Measurements from ENCODE around the gene MYCL. TPM values are rescaled to one million over a fixed set of nuclear protein-coding genes. Genes with fewer than 3 reads are reported as not detected.

The MYCL gene
- total and polyA plus RNA-seq, 2 of the 4 experiments (the other 2 are of a cell fraction): 0.72 to 0.87 TPM

DNA sequence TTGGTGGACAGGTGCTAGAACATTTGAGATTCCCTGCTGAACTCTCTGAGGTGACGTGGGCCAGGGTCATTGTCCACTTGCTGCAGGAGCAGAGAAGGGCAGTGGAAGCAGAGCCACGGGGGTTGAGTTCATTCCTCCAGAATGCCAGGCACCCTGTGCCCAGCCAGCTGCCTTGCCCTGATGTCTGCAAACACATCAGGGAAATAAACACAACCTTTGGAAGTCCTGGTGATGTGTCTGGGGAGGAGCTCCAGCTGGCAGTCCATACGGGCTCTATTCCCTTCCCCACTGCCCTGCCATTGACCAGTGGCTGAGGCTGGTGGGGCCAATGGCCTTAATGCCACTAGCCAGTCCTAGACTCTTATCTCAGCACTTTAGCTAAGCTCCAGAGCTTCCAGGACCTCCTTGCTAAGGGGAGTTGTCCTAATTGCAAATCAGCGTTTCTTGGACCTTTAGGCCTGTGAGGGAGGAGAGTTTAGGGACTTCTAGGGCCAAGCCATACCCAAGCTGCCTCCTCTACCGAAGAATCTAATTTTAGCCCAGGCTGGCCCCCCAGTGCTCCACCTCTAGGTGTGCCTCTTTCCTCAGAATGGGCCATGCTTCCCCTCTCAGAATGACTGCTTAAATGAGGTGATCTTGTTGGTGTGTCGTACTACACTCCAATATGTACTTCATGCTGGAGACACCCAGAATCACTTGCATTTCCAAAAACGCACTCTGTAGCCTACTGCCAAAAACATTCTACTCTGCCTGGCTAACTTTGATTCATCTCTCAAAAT is 27.3 kb upstream of the MYCL start:
- peaks cover 10% of the 10 kb centered on the region; the same call in 1 of the 2 replicates for H3K27me3 ChIP-seq (ENCODE audit: control insufficient read depth, insufficient read depth, low read length)
- H3K56ac ChIP-seq (ENCODE audit: extremely low read depth, insufficient read depth, low read length): no peak overlapping the region
- no peaks in the 10 kb centered on the region for H3K36me3 ChIP-seq (ENCODE audit: control insufficient read depth, insufficient read depth, low read length)
- ATAC-seq (ENCODE audit: low read depth) (peak; percentile 21; the same call in 1 of the 2 replicates), DNase-seq (no peak)
- H3K23ac ChIP-seq (ENCODE audit: low read depth, low read length): no peak overlapping the region
- no peak overlapping the region for H3K14ac ChIP-seq (replicated peaks; ENCODE audit: low read depth, low read length)
- WGBS, 2 experiments (ENCODE audit: extremely low coverage in 2 of 2, insufficient read length in 1 of 2): 37% methylated on average over 2 of the region's 7 CpGs; no CpG with 5 or more reads in 1 of the 2 experiments
- no peak overlapping the region for H2BK5ac ChIP-seq (ENCODE audit: low read depth, low read length, poor library complexity, severe bottlenecking)
- H3K4ac ChIP-seq (ENCODE audit: low read depth, low read length): no peak overlapping the region
- no peaks in the 10 kb centered on the region for H3K9me3 ChIP-seq (ENCODE audit: control insufficient read depth, insufficient read depth, low read length)
- intact Hi-C loops (cut with micrococcal nuclease) (no loop called here), in situ Hi-C loops (cut with MboI; ENCODE audit: low sequenced_read_pairs) (no loop called here), dilution Hi-C loops (cut with HindIII; ENCODE audit: low sequenced_read_pairs, unreplicated experiment) (no loop called here)
- no peak overlapping the region for H2AK5ac ChIP-seq (ENCODE audit: low read depth, low read length)
- no peak overlapping the region for H3K4me3 ChIP-seq (ENCODE audit: insufficient read depth, low read depth, low read length)
- H2BK20ac ChIP-seq (ENCODE audit: low read depth, low read length): no peak overlapping the region
- TF ChIP-seq BHLHE40 (IDR thresholded peaks at IDR 0.05; ENCODE audit: low read depth, low read length) (no peak), POLR2A (IDR thresholded peaks at IDR 0.05; ENCODE audit: low read depth, low read length) (no peak), NFE2L2 (IDR thresholded peaks at IDR 0.05; ENCODE audit: low read depth, low read length) (no peak), MAZ (IDR thresholded peaks at IDR 0.05; ENCODE audit: borderline replicate concordance, low read depth, low read length) (no peak), RCOR1 (IDR thresholded peaks at IDR 0.05; ENCODE audit: insufficient replicate concordance, low read length) (no peak), MAFK (IDR thresholded peaks at IDR 0.05; ENCODE audit: low read depth, low read length) (no peak), FOS (IDR thresholded peaks at IDR 0.05; ENCODE audit: low read depth, low read length) (no peak)
- TF ChIP-seq, protein P1, sequence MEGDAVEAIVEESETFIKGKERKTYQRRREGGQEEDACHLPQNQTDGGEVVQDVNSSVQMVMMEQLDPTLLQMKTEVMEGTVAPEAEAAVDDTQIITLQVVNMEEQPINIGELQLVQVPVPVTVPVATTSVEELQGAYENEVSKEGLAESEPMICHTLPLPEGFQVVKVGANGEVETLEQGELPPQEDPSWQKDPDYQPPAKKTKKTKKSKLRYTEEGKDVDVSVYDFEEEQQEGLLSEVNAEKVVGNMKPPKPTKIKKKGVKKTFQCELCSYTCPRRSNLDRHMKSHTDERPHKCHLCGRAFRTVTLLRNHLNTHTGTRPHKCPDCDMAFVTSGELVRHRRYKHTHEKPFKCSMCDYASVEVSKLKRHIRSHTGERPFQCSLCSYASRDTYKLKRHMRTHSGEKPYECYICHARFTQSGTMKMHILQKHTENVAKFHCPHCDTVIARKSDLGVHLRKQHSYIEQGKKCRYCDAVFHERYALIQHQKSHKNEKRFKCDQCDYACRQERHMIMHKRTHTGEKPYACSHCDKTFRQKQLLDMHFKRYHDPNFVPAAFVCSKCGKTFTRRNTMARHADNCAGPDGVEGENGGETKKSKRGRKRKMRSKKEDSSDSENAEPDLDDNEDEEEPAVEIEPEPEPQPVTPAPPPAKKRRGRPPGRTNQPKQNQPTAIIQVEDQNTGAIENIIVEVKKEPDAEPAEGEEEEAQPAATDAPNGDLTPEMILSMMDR (conservative IDR thresholded peaks at IDR 0.05; ENCODE audit: low read depth, low read length): no peak
- TF ChIP-seq, protein P2, sequence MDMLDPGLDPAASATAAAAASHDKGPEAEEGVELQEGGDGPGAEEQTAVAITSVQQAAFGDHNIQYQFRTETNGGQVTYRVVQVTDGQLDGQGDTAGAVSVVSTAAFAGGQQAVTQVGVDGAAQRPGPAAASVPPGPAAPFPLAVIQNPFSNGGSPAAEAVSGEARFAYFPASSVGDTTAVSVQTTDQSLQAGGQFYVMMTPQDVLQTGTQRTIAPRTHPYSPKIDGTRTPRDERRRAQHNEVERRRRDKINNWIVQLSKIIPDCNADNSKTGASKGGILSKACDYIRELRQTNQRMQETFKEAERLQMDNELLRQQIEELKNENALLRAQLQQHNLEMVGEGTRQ (IDR thresholded peaks at IDR 0.05; ENCODE audit: low read depth, low read length): no peak
- H3K4me2 ChIP-seq (ENCODE audit: low read depth, low read length): no peak overlapping the region
- H4K8ac ChIP-seq (ENCODE audit: low read depth in 2 of 2, low read length in 2 of 2): no peak overlapping the region
- H3K79me1 ChIP-seq (ENCODE audit: low read depth in 1 of 2, low read length in 2 of 2): no peaks in the 10 kb centered on the region
- no peak overlapping the region for H2AFZ ChIP-seq (replicated peaks; ENCODE audit: low read length, poor library complexity)
- no peak overlapping the region for H4K91ac ChIP-seq (ENCODE audit: insufficient read depth, low read depth, low read length)
- ChIA-PET CTCF (interaction anchor here (1.2 to 1.4 kb wide), 3 partner anchors 10 to 103 kb away, joined by 3 to 8 read pairs (median 4); no protein-coding TSS in a partner anchor), POLR2A (ENCODE audit: unreplicated experiment) (interaction anchor here (0.6 kb wide), 1 partner anchor 12 kb away, joined by 3 read pairs; no protein-coding TSS in a partner anchor)
- no TSS peak for BruUV-seq (replicated peaks)
- peaks cover 4% of the 10 kb centered on the region; the same call in 1 of the 2 replicates for H3K9me1 ChIP-seq (ENCODE audit: insufficient read depth, low read length)
- no peak overlapping the region for H3K9ac ChIP-seq (ENCODE audit: low read depth, low read length)
- H2BK15ac ChIP-seq (ENCODE audit: low read depth, low read length): no peak overlapping the region
- H2AK9ac ChIP-seq (replicated peaks; ENCODE audit: low read depth, low read length, poor library complexity): no peak overlapping the region
- peaks cover 6% of the 10 kb centered on the region for H3K4me1 ChIP-seq (ENCODE audit: control insufficient read depth, insufficient read depth, low read length)
- H3K18ac ChIP-seq (ENCODE audit: low read depth, low read length): no peak overlapping the region
- H4K5ac ChIP-seq (ENCODE audit: low read depth, low read length): no peak overlapping the region
- no peak overlapping the region for H2BK120ac ChIP-seq (ENCODE audit: low read depth, low read length)
- no peak overlapping the region for H3K27ac ChIP-seq (ENCODE audit: insufficient read depth, low read length)
- H4K20me1 ChIP-seq (ENCODE audit: insufficient read depth, low read length): no peaks in the 10 kb centered on the region

Data from IMR-90 (cell line).